Myocyte (in vitro differentiated cells): ENCODE data around the gene UBE4A. TPM values are rescaled to one million over a fixed set of nuclear protein-coding genes. Genes with fewer than 3 reads are reported as not detected.

ENCODE experiments used
- DNase-seq: peaks from one replicate; pipeline ENCODE4 v3.0.0-alpha.2; 2012; ENCODE audit warnings: low read depth
- polyA plus RNA-seq: library from polyadenylated mRNA; unstranded; fragments of >200 nt; gene quantifications from one replicate; pipeline ENCODE4 v1.2.1, GENCODE V29; 2012; ENCODE audit warnings: missing spikeins
- total RNA-seq: library from RNA; depleted of rRNA; stranded (reverse); fragments of >200 nt; gene quantifications from 2 replicates; pipeline ENCODE4 v1.2.3, GENCODE V29; 2014

UBE4A gene
- 45.0 and 45.6 TPM in 2 replicates for total RNA-seq
- polyA plus RNA-seq, result 13.1 TPM

GRCh38 chr11:118359295-118359958 is at the start of gene UBE4A:
Gene UBE4A (plus strand): TSS chr11:118359600. CDS start chr11:118365081, 5,481 bp downstream.
- peak; percentile 94 for DNase-seq

- DNase-seq, result no peak
These were observed 49.1 kb upstream of the UBE4A start for GRCh38 chr11:118310271-118310670.

- DNase-seq, result no peak
These were observed 48.5 kb upstream of the UBE4A start for GRCh38 chr11:118310781-118311485.

- DNase-seq, result no peak
These were observed 47.9 kb upstream of the UBE4A start for GRCh38 chr11:118311518-118311917.

- no peak for DNase-seq
These were observed 47.1 kb upstream of the UBE4A start for GRCh38 chr11:118312328-118312727.

GRCh38 chr11:118313242-118313641 is 46.2 kb upstream of the UBE4A start:
- DNase-seq, result no peak

GRCh38 chr11:118314988-118315411 is 44.4 kb upstream of the UBE4A start:
- DNase-seq, result no peak

- DNase-seq, result no peak
These were observed 41.3 kb upstream of the UBE4A start for GRCh38 chr11:118318124-118318523.

- no peak for DNase-seq
These were observed 40.6 kb upstream of the UBE4A start for GRCh38 chr11:118318581-118319336.

- no peak for DNase-seq
These were observed 40.1 kb upstream of the UBE4A start for GRCh38 chr11:118319337-118319707.

GRCh38 chr11:118320515-118320914 is 38.9 kb upstream of the UBE4A start:
- DNase-seq, result no peak

- no peak for DNase-seq
These were observed 37.9 kb upstream of the UBE4A start for GRCh38 chr11:118321386-118322082.

GRCh38 chr11:118322721-118323120 is 36.7 kb upstream of the UBE4A start:
- no peak for DNase-seq

GRCh38 chr11:118325283-118325682 is 34.1 kb upstream of the UBE4A start:
- DNase-seq, result no peak

- DNase-seq, result no peak
These were observed 30.7 kb upstream of the UBE4A start for GRCh38 chr11:118328745-118329144.

GRCh38 chr11:118334745-118335144 is 24.7 kb upstream of the UBE4A start:
- no peak for DNase-seq

GRCh38 chr11:118338637-118339061 is 20.8 kb upstream of the UBE4A start:
- DNase-seq, result no peak

- DNase-seq, result no peak
These were observed 20.0 kb upstream of the UBE4A start for GRCh38 chr11:118339281-118339961.

- DNase-seq, result no peak
These were observed 19.0 kb upstream of the UBE4A start for GRCh38 chr11:118340449-118340848.

- DNase-seq, result no peak
These were observed 18.1 kb upstream of the UBE4A start for GRCh38 chr11:118341261-118341660.
